Body of pancreas (tissue), 4 donors: ENCODE results near the gene TSSK2.

Experiments
- POLR2A ChIP-seq, 3 donors: fragments of 450-650 bp; IDR thresholded peaks; one replicate each; pipeline ENCODE4 v1.6.1; 2016; ENCODE audit warnings: antibody characterized with exemption in 3 of 3, mild to moderate bottlenecking in 2 of 3
- TF ChIP-seq, protein P1 (sequence below), 7 experiments: fragments of 450-650 bp in 4 of 7; fragments of 200-600 bp in 3 of 7; sonication (generic) in 3 of 7; IDR thresholded peaks; one replicate each; pipeline ENCODE4 v1.5.1; 2016 to 2019; ENCODE audit warnings: antibody characterized with exemption in 7 of 7

DNA sequence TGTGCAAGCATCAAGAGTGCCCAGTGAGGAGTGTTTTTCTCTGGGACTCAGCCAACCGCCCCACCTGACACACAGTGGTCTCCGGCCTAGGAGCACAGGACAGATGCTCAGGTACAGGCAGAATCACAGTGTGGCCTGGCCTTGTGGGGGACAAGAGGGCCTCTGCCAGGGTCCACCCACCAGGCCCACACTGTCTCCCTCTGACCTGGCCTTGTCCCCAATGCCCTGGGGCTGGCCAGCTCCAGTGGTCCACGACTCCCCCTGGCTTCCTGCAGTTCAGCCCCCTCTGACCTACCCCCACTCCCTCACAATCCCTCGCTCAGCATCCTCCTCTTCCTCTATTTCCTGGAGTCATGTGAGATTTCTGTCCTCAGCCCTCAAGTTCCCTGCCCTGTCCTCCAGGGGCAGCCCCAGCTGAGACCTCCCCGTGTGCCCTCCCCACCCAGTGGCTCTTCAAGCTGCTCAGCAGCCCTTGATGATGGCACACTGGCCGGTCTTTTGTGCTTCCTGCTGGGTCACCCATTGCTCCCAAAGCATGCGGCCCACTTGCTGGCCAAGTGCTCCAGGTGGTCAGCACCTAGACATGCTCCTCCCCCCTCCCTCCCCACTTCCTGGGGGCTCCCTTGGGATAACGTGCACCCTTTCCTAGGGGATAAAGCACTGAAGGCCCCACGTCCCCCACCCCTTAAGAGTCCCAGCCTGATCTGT, 1.7 kb downstream of the TSSK2 start:
- TF ChIP-seq, protein P1, sequence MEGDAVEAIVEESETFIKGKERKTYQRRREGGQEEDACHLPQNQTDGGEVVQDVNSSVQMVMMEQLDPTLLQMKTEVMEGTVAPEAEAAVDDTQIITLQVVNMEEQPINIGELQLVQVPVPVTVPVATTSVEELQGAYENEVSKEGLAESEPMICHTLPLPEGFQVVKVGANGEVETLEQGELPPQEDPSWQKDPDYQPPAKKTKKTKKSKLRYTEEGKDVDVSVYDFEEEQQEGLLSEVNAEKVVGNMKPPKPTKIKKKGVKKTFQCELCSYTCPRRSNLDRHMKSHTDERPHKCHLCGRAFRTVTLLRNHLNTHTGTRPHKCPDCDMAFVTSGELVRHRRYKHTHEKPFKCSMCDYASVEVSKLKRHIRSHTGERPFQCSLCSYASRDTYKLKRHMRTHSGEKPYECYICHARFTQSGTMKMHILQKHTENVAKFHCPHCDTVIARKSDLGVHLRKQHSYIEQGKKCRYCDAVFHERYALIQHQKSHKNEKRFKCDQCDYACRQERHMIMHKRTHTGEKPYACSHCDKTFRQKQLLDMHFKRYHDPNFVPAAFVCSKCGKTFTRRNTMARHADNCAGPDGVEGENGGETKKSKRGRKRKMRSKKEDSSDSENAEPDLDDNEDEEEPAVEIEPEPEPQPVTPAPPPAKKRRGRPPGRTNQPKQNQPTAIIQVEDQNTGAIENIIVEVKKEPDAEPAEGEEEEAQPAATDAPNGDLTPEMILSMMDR (IDR thresholded peaks at IDR 0.05) = no peak
- no peak for TF ChIP-seq POLR2A (IDR thresholded peaks at IDR 0.05)
